GM12873 (cell line): Measurements from ENCODE around the gene ENTPD5.

ENCODE experiments used
- CTCF ChIP-seq: IDR thresholded peaks from 2 replicates; pipeline ENCODE4 v1.5.1; 2012; ENCODE audit warnings: low read depth, mild to moderate bottlenecking, moderate library complexity, low read length, control low read depth; ENCODE audit not compliant: insufficient read depth; ENCODE audit errors: missing control alignments

Gene ENTPD5

GRCh38 chr14:73936548-73936947 is 82.5 kb downstream of the ENTPD5 start:
- no peak for TF ChIP-seq CTCF

GRCh38 chr14:73935666-73936065 is 83.4 kb downstream of the ENTPD5 start:
- TF ChIP-seq CTCF = peak; percentile 37

GRCh38 chr14:73924337-73924736 is 94.8 kb downstream of the ENTPD5 start:
- no peak for TF ChIP-seq CTCF

GRCh38 chr14:73916324-73916723 is 102.8 kb downstream of the ENTPD5 start:
- no peak for TF ChIP-seq CTCF

GRCh38 chr14:73913256-73913655 is 105.8 kb downstream of the ENTPD5 start:
- TF ChIP-seq CTCF = no peak

- TF ChIP-seq CTCF = no peak
Measured at GRCh38 chr14:73909681-73910080, 109.4 kb downstream of the ENTPD5 start.
